HepG2 (cell line): ENCODE data around the gene CLCA2. TPM values are rescaled to one million over a fixed set of nuclear protein-coding genes. Genes with fewer than 3 reads are reported as not detected.

Source experiments
- ATAC-seq: fragments of 200-7000 bp; cut with Tn5 transposase; 3 replicates; pipeline ENCODE4 v1.9.1; 2020; ENCODE audit warnings: mild to moderate bottlenecking, moderate library complexity
- BruUV-seq: library from RNA; stranded (reverse); fragments of 400-500 nt; replicated peaks from 2 replicates; lab custom pipeline; 2021; lab: Mats Ljungman, UMichigan
- CTCF ChIA-PET: fragments of 300-600 bp; formaldehyde crosslinking; extraction: SDS; loops from one replicate; lab custom pipeline; 2021; ENCODE audit warnings: low total read pairs, inconsistent platforms, low intra/inter-chr PET ratio; lab: Yijun Ruan, JAX
- POLR2A ChIA-PET: fragments of 350-600 bp; sonication (Branson Sonifier 250); formaldehyde crosslinking; loops from one replicate; lab custom pipeline; 2020; ENCODE audit warnings: antibody characterized with exemption, inconsistent platforms; lab: Yijun Ruan, JAX
- DNase-seq: peaks from one replicate; pipeline ENCODE4 v3.0.0-alpha.2; 2015; ENCODE audit warnings: low spot score
- FAIRE-seq: peaks from 3 replicates; lab custom pipeline; 2011; peaks lifted over from hg19 to GRCh38; lab: Jason Lieb, UNC
- H2AFZ ChIP-seq: one replicate; pipeline ENCODE4 v1.6.1; 2011; ENCODE audit warnings: low read length, inconsistent platforms
- H3K27ac ChIP-seq: fragments of 300-600 bp; 3 replicates; pipeline ENCODE4 v1.8.0; 2011; ENCODE audit warnings: mixed run types, mild to moderate bottlenecking, mixed read lengths, low read length, inconsistent platforms; ENCODE audit not compliant: insufficient read depth; ENCODE audit errors: extremely low read length
- H3K27me3 ChIP-seq, 2 experiments: fragments of 200-600 bp in 1 of 2; 2 replicates in 1 of 2; 3 replicates in 1 of 2; pipeline versions ENCODE4 v1.6.0 to v1.8.0; 2011; ENCODE audit warnings: low read length in 2 of 2, mild to moderate bottlenecking in 2 of 2, moderate library complexity in 2 of 2, inconsistent platforms in 1 of 2; ENCODE audit not compliant: insufficient read depth in 2 of 2, control insufficient read depth in 1 of 2
- H3K36me3 ChIP-seq, 2 experiments: fragments of 200-600 bp in 1 of 2; replicated peaks in 1 of 2; 2 replicates in 1 of 2; 3 replicates in 1 of 2; pipeline versions ENCODE4 v1.5.1 to v1.8.0; 2011; ENCODE audit warnings: low read length in 2 of 2, inconsistent platforms in 1 of 2; ENCODE audit not compliant: insufficient read depth in 2 of 2, control insufficient read depth in 1 of 2
- H3K4me1 ChIP-seq: 2 replicates; pipeline ENCODE4 v1.5.1; 2012; ENCODE audit warnings: low read length, inconsistent platforms; ENCODE audit not compliant: insufficient read depth
- H3K4me2 ChIP-seq: 2 replicates; pipeline ENCODE4 v1.6.0; 2011; ENCODE audit warnings: low read depth, low read length, inconsistent platforms
- H3K4me3 ChIP-seq, 3 experiments: fragments of 200-600 bp in 1 of 3; sonication (generic), shearing (Covaris generic) in 1 of 3; replicated peaks in 1 of 3; 2 replicates each; pipeline ENCODE4 v1.5.1; 2011 to 2016; ENCODE audit warnings: low read length in 3 of 3, inconsistent platforms in 2 of 3, low read depth in 2 of 3, mild to moderate bottlenecking in 2 of 3, control low read depth in 1 of 3, mixed read lengths in 1 of 3; ENCODE audit not compliant: insufficient read depth in 1 of 3
- H3K79me2 ChIP-seq: one replicate; pipeline ENCODE4 v1.6.1; 2011; ENCODE audit warnings: low read length, inconsistent platforms; ENCODE audit not compliant: insufficient read depth
- H3K9ac ChIP-seq: 2 replicates; pipeline ENCODE4 v1.6.0; 2011; ENCODE audit warnings: mild to moderate bottlenecking, low read depth, low read length, inconsistent platforms; ENCODE audit not compliant: insufficient read depth
- H3K9me3 ChIP-seq: 2 replicates; pipeline ENCODE4 v1.5.1; 2012; ENCODE audit warnings: mild to moderate bottlenecking, low read length
- H4K20me1 ChIP-seq: 2 replicates; pipeline ENCODE4 v1.6.0; 2011; ENCODE audit warnings: inconsistent platforms, mild to moderate bottlenecking, low read length, moderate library complexity; ENCODE audit not compliant: insufficient read depth
- BCL6 ChIP-seq: IDR thresholded peaks from 2 replicates; pipeline ENCODE4 v1.6.1; 2016; ENCODE audit warnings: missing genetic modification reagents, missing compliant biosample characterization
- CEBPB ChIP-seq: IDR thresholded peaks from 2 replicates; pipeline ENCODE4 v1.6.1; 2011; ENCODE audit warnings: low read depth, low read length, improper control_type of control experiment, borderline replicate concordance
- CREB3 ChIP-seq: sonication (generic); formaldehyde crosslinking; IDR thresholded peaks from 2 replicates; pipeline ENCODE4 v1.5.0; 2020; ENCODE audit warnings: missing genetic modification reagents
- CREM ChIP-seq, 2 experiments: sonication (generic) in 1 of 2; formaldehyde crosslinking in 1 of 2; IDR thresholded peaks; 2 replicates each; pipeline versions ENCODE4 v1.4.0 to v1.6.1; 2016 to 2020; ENCODE audit warnings: antibody characterized with exemption in 1 of 2, mild to moderate bottlenecking in 1 of 2, missing genetic modification reagents in 1 of 2
- E2F5 ChIP-seq: sonication (generic); formaldehyde crosslinking; conservative IDR thresholded peaks from 2 replicates; pipeline ENCODE4 v1.4.0; 2020; ENCODE audit warnings: missing genetic modification reagents
- FOXJ3 ChIP-seq: sonication (generic); formaldehyde crosslinking; IDR thresholded peaks from 2 replicates; pipeline ENCODE4 v1.4.0; 2020; ENCODE audit warnings: missing genetic modification reagents, mild to moderate bottlenecking, borderline replicate concordance
- HBP1 ChIP-seq: IDR thresholded peaks from 2 replicates; pipeline ENCODE4 v1.6.1; 2016; ENCODE audit warnings: low read depth, control low read depth
- NCOA1 ChIP-seq: sonication (generic); formaldehyde crosslinking; IDR thresholded peaks from 2 replicates; pipeline ENCODE4 v1.9.0; 2021; ENCODE audit warnings: missing genetic modification reagents
- POGK ChIP-seq: sonication (generic); formaldehyde crosslinking; conservative IDR thresholded peaks from 2 replicates; pipeline ENCODE4 v1.8.0; 2022; ENCODE audit warnings: mild to moderate bottlenecking, moderate library complexity, missing genetic modification reagents
- POLR2AphosphoS5 ChIP-seq: IDR thresholded peaks from 2 replicates; pipeline ENCODE4 v1.6.1; 2012; ENCODE audit warnings: low read depth, low read length
- REL ChIP-seq: sonication (generic); formaldehyde crosslinking; conservative IDR thresholded peaks from 2 replicates; pipeline ENCODE4 v1.8.0; 2022; ENCODE audit warnings: mild to moderate bottlenecking, missing genetic modification reagents, moderate library complexity
- SOX6 ChIP-seq, 2 experiments: fragments of 450-650 bp in 1 of 2; sonication (generic) in 1 of 2; formaldehyde crosslinking in 1 of 2; IDR thresholded peaks; 2 replicates each; pipeline versions ENCODE4 v1.4.0 to v1.6.1; 2017 to 2020; ENCODE audit warnings: antibody characterized with exemption in 1 of 2, mild to moderate bottlenecking in 1 of 2, missing genetic modification reagents in 1 of 2
- TERF1 ChIP-seq: sonication (generic); formaldehyde crosslinking; IDR thresholded peaks from 2 replicates; pipeline ENCODE4 v1.8.0; 2022; ENCODE audit warnings: mild to moderate bottlenecking, missing genetic modification reagents, moderate library complexity
- THYN1 ChIP-seq: sonication (generic); formaldehyde crosslinking; IDR thresholded peaks from 2 replicates; pipeline ENCODE4 v1.8.1; 2023; ENCODE audit warnings: low read depth, mild to moderate bottlenecking, moderate library complexity, missing genetic modification reagents, borderline replicate concordance
- ZNF121 ChIP-seq: sonication (generic); formaldehyde crosslinking; IDR thresholded peaks from 2 replicates; pipeline ENCODE4 v1.5.0; 2020; ENCODE audit warnings: mild to moderate bottlenecking, missing genetic modification reagents
- ZNF33A ChIP-seq: sonication (generic); formaldehyde crosslinking; IDR thresholded peaks from 2 replicates; pipeline ENCODE4 v1.5.1; 2020; ENCODE audit warnings: missing genetic modification reagents, mild to moderate bottlenecking, moderate library complexity, borderline replicate concordance
- ZNF556 ChIP-seq: sonication (generic); formaldehyde crosslinking; IDR thresholded peaks from 2 replicates; pipeline ENCODE4 v1.4.0; 2020; ENCODE audit warnings: mild to moderate bottlenecking, missing genetic modification reagents, borderline replicate concordance
- ZNF619 ChIP-seq: sonication (generic); formaldehyde crosslinking; IDR thresholded peaks from 2 replicates; pipeline ENCODE4 v1.4.0; 2020; ENCODE audit warnings: mild to moderate bottlenecking, missing genetic modification reagents
- ZZZ3 ChIP-seq: sonication (generic); formaldehyde crosslinking; IDR thresholded peaks from 2 replicates; pipeline ENCODE4 v1.4.0; 2020; ENCODE audit warnings: missing genetic modification reagents, mild to moderate bottlenecking, borderline replicate concordance
- whole genome bisulfite sequencing: methylation state at CpG from one replicate; pipeline ENCODE4 v1.1.6; 2017; ENCODE audit warnings: low lambda C conversion rate; 5-methylcytosine and 5-hydroxymethylcytosine counted together
- in situ Hi-C: cut with HindIII; loops from 2 replicates; pipeline ENCODE4 v1.10.0; 2017; ENCODE audit warnings: low pct_unique_long_range_greater_than_20kb; ENCODE audit not compliant: extremely low pct_ligation_motif_present
- intact Hi-C: fragments of 100-400 bp; cut with micrococcal nuclease; formaldehyde crosslinking; loops from one replicate; pipeline ENCODE4 v1.10.0; 2022; ENCODE audit not compliant: unreplicated experiment
- polyA plus RNA-seq, 8 experiments: library from polyadenylated mRNA; depleted of rRNA in 3 of 8; stranded (reverse) in 7 of 8; unstranded in 1 of 8; fragments of >200 nt; fragmentation: Illumina TruSeq in 4 of 8; extraction: Trizol in 4 of 8; gene quantifications; 2 replicates each; pipeline versions ENCODE4 v1.2.1 to v1.2.3, GENCODE V29; 2011 to 2016; ENCODE audit warnings: low read depth in 4 of 8, missing spikeins in 1 of 8, mixed read lengths in 1 of 8; ENCODE audit not compliant: insufficient read depth in 1 of 8
- total RNA-seq, 5 experiments: library from RNA; depleted of rRNA; stranded (reverse); fragments of >200 nt; fragmentation: Illumina TruSeq; extraction: Trizol; gene quantifications; 2 replicates each; pipeline ENCODE4 v1.2.3, GENCODE V29; 2016; ENCODE audit warnings: low read depth in 1 of 5

The CLCA2 gene
- total and polyA plus RNA-seq, 2 of the 13 experiments (the other 11 are each of a cell fraction or from before 2014, with no cell fraction given) = not detected

- BruUV-seq = no TSS peak
- H3K36me3 ChIP-seq = no peaks in the 10 kb centered on the region
- POLR2A ChIA-PET = no interaction called here
Observed at GRCh38 chr1:86504137-86504479, 80.1 kb downstream of the CLCA2 start.

More at GRCh38 chr1:86504137-86504479, 80.1 kb downstream of the CLCA2 start:
- Histone ChIP-seq H3K4me3 (no peak overlapping the region), H3K9me3 (no peaks in the 10 kb centered on the region), H2AFZ (no peak overlapping the region), H3K9ac (no peak overlapping the region), H3K4me2 (peak overlapping the region; percentile 50; the same call in 1 of the 2 replicates), H3K79me2 (no peaks in the 10 kb centered on the region), H3K27ac (no peak overlapping the region), H3K27me3 (peaks cover 5 to 36% of the 10 kb centered on the region in 2 experiments; a peak in 4 of 5 replicates), H3K4me1 (0 out of 2 replicates have a peak, but pooled peaks cover 6% of the 10 kb centered on the region), H4K20me1 (no peaks in the 10 kb centered on the region)
- ATAC-seq (no peak), FAIRE-seq (no peak), DNase-seq (no peak)
- intact Hi-C loops (loop anchor here (5.0 to 10.0 kb wide), 2 partner anchors 183 to 461 kb away; no protein-coding TSS in a partner anchor), in situ Hi-C loops (loop anchor here (10.0 to 25.0 kb wide), 2 partner anchors 119 to 183 kb away; no protein-coding TSS in a partner anchor)
- CTCF ChIA-PET = no interaction called here
- no peak for TF ChIP-seq ZZZ3
- TF ChIP-seq ZNF33A = no peak
- no peak for TF ChIP-seq HBP1 (CRISPR knock-in tag)
- no peak for TF ChIP-seq BCL6 (CRISPR knock-in tag)
- TF ChIP-seq FOXJ3 = no peak
- no peak for TF ChIP-seq TERF1 (CRISPR knock-in tag)
- no peak for TF ChIP-seq THYN1 (CRISPR knock-in tag)
- no peak for TF ChIP-seq E2F5 (CRISPR knock-in tag)
- no peak for TF ChIP-seq CREB3
- TF ChIP-seq POLR2AphosphoS5 = no peak
- no peak for TF ChIP-seq REL
- TF ChIP-seq CREM (IDR thresholded peaks at IDR 0.05) = no peak
- TF ChIP-seq CREM (CRISPR knock-in tag; IDR thresholded peaks at IDR 0.05) = no peak
- no peak for TF ChIP-seq NCOA1
- no peak for TF ChIP-seq CEBPB
- no peak for TF ChIP-seq ZNF556 (CRISPR knock-in tag)
- TF ChIP-seq SOX6 (IDR thresholded peaks at IDR 0.05) = no peak
- TF ChIP-seq SOX6 (CRISPR knock-in tag; IDR thresholded peaks at IDR 0.05) = no peak
- no peak for TF ChIP-seq ZNF619
- no peak for TF ChIP-seq ZNF121 (CRISPR knock-in tag)
- no peak for TF ChIP-seq POGK (CRISPR knock-in tag)
- 22% methylated on average over 9 of the region's 9 CpGs for WGBS
